GM21381 (cell line): Measurements from ENCODE around the gene PIGN.

Experiments
- ATAC-seq: cut with Tn5 transposase; IDR thresholded peaks from one replicate; pipeline ENCODE4 v1.9.1; 2021; ENCODE audit warnings: mild to moderate bottlenecking, moderate library complexity; ENCODE audit not compliant: unreplicated experiment

The PIGN gene

GRCh38 chr18:62109676-62110075 lies 77.2 kb downstream of the PIGN start:
- no peak for ATAC-seq

- no peak for ATAC-seq
Observed at GRCh38 chr18:62107881-62108280, 79.0 kb downstream of the PIGN start.

GRCh38 chr18:62106271-62106670 lies 80.6 kb downstream of the PIGN start:
- ATAC-seq: no peak

- ATAC-seq: no peak
Observed at GRCh38 chr18:62105376-62105775, 81.5 kb downstream of the PIGN start.

GRCh38 chr18:62102221-62102620 lies 84.6 kb downstream of the PIGN start:
- ATAC-seq: peak; percentile 51

- no peak for ATAC-seq
Observed at GRCh38 chr18:62101321-62101721, 85.5 kb downstream of the PIGN start.

GRCh38 chr18:62098960-62099359 lies 87.9 kb downstream of the PIGN start:
- ATAC-seq: no peak

GRCh38 chr18:62097698-62098097 lies 89.2 kb downstream of the PIGN start:
- ATAC-seq: no peak

- no peak for ATAC-seq
Observed at GRCh38 chr18:62091487-62092120, 95.3 kb downstream of the PIGN start.

GRCh38 chr18:62089174-62089573 lies 97.7 kb downstream of the PIGN start:
- ATAC-seq: no peak

- ATAC-seq: no peak
Observed at GRCh38 chr18:62088156-62088555, 98.7 kb downstream of the PIGN start.

GRCh38 chr18:62085756-62086155 lies 101.1 kb downstream of the PIGN start:
- ATAC-seq: no peak

- no peak for ATAC-seq
Observed at GRCh38 chr18:62081761-62082294, 105.0 kb downstream of the PIGN start.

- ATAC-seq: no peak
Observed at GRCh38 chr18:62081248-62081647, 105.6 kb downstream of the PIGN start.

GRCh38 chr18:62080172-62080900 lies 106.5 kb downstream of the PIGN start:
- ATAC-seq: no peak

GRCh38 chr18:62073461-62074281 lies 113.2 kb downstream of the PIGN start:
- no peak for ATAC-seq

- no peak for ATAC-seq
Observed at GRCh38 chr18:62072370-62072769, 114.5 kb downstream of the PIGN start.

GRCh38 chr18:62071071-62071470 lies 115.8 kb downstream of the PIGN start:
- no peak for ATAC-seq

GRCh38 chr18:62070302-62070701 lies 116.6 kb downstream of the PIGN start:
- no peak for ATAC-seq

- ATAC-seq: no peak
Observed at GRCh38 chr18:62069556-62069955, 117.3 kb downstream of the PIGN start.

GRCh38 chr18:62066102-62066818 lies 120.6 kb downstream of the PIGN start:
- no peak for ATAC-seq
